Epithelial cell of esophagus (primary cell): ENCODE measurements around the gene IKZF1.
A peak's percentile ranks its signal among the peaks of the same experiment; 100 is the strongest.

Source experiments
- DNase-seq: peaks from one replicate; pipeline ENCODE4 v3.0.0; 2010; ENCODE audit warnings: low read depth
- H3K4me3 ChIP-seq: 2 replicates; pipeline ENCODE4 v1.5.1; 2011; ENCODE audit warnings: mild to moderate bottlenecking, low read length, control low read depth
- CTCF ChIP-seq: IDR thresholded peaks from 2 replicates; pipeline ENCODE4 v1.5.1; 2011; ENCODE audit warnings: low read depth, mild to moderate bottlenecking, low read length, control low read depth, inconsistent platforms; ENCODE audit not compliant: insufficient read depth; ENCODE audit errors: missing control alignments

IKZF1 gene

GRCh38 chr7:50397320-50397970 is 92.9 kb downstream of the IKZF1 start:
- TF ChIP-seq CTCF, result no peak
- no peak overlapping the region for H3K4me3 ChIP-seq
- DNase-seq, result no peak

GRCh38 chr7:50397971-50398324 is 93.4 kb downstream of the IKZF1 start:
- TF ChIP-seq CTCF, result no peak
- no peak for DNase-seq
- H3K4me3 ChIP-seq, result no peak overlapping the region

- H3K4me3 ChIP-seq, result no peak overlapping the region
- TF ChIP-seq CTCF, result no peak
- no peak for DNase-seq
Observed at GRCh38 chr7:50399206-50399605, 94.7 kb downstream of the IKZF1 start.

GRCh38 chr7:50399635-50400034 is 95.1 kb downstream of the IKZF1 start:
- no peak for DNase-seq
- H3K4me3 ChIP-seq, result no peak overlapping the region
- TF ChIP-seq CTCF, result no peak

- H3K4me3 ChIP-seq, result no peak overlapping the region
- TF ChIP-seq CTCF, result no peak
- DNase-seq, result peak; percentile 5
Observed at GRCh38 chr7:50400114-50400513, 95.6 kb downstream of the IKZF1 start.

- no peak overlapping the region for H3K4me3 ChIP-seq
- DNase-seq, result no peak
- TF ChIP-seq CTCF, result no peak
Observed at GRCh38 chr7:50404392-50404791, 99.9 kb downstream of the IKZF1 start.

GRCh38 chr7:50405221-50405620 is 100.7 kb downstream of the IKZF1 start:
- DNase-seq, result no peak
- no peak for TF ChIP-seq CTCF
- no peak overlapping the region for H3K4me3 ChIP-seq
